Upper lobe of right lung (tissue), 1 donor: ENCODE results near the gene DHX32. TPM values are rescaled to one million over a fixed set of nuclear protein-coding genes. Genes with fewer than 3 reads are reported as not detected.
"Not testable (repeated sequence)": the region's sequence is repeated elsewhere in the genome, so short reads cannot be mapped to it uniquely, and the experiment has no call there.

ENCODE experiments used
- ATAC-seq: fragments of 200-7000 bp; cut with Tn5 transposase; one replicate; pipeline ENCODE4 v1.9.1; 2020; ENCODE audit warnings: mild to moderate bottlenecking, moderate library complexity
- DNase-seq: peaks from one replicate; pipeline ENCODE4 v3.0.0-alpha.2; 2020
- H3K27ac ChIP-seq: fragments of 200-600 bp; one replicate; pipeline ENCODE4 v1.8.0; 2022
- H3K27me3 ChIP-seq: fragments of 200-600 bp; one replicate; pipeline ENCODE4 v1.8.0; 2022; ENCODE audit warnings: mild to moderate bottlenecking
- H3K36me3 ChIP-seq: fragments of 200-600 bp; one replicate; pipeline ENCODE4 v1.8.0; 2022
- H3K4me1 ChIP-seq: fragments of 200-600 bp; one replicate; pipeline ENCODE4 v1.8.0; 2022
- H3K4me3 ChIP-seq: fragments of 200-600 bp; one replicate; pipeline ENCODE4 v1.8.0; 2022; ENCODE audit warnings: mild to moderate bottlenecking
- H3K9me3 ChIP-seq: fragments of 200-600 bp; one replicate; pipeline ENCODE4 v1.8.0; 2022
- intact Hi-C: fragments of 100-400 bp; cut with DNase I; formaldehyde crosslinking; loops from one replicate; pipeline ENCODE4 v1.11.0; 2022
- total RNA-seq: library from RNA; stranded (reverse); fragmentation: NEBNext Ultra II Directional; extraction: Animal tissue kit (Norgen Biotek cat#: 25700); gene quantifications from one replicate; pipeline ENCODE4 v1.2.1, GENCODE V29; 2021
- donor health status: DM: no; HTN: yes; CAD: no; lungs with severe emphysema.

DHX32 gene
- total RNA-seq, 1 donor from 2014 or later = 35.1 TPM

DNA sequence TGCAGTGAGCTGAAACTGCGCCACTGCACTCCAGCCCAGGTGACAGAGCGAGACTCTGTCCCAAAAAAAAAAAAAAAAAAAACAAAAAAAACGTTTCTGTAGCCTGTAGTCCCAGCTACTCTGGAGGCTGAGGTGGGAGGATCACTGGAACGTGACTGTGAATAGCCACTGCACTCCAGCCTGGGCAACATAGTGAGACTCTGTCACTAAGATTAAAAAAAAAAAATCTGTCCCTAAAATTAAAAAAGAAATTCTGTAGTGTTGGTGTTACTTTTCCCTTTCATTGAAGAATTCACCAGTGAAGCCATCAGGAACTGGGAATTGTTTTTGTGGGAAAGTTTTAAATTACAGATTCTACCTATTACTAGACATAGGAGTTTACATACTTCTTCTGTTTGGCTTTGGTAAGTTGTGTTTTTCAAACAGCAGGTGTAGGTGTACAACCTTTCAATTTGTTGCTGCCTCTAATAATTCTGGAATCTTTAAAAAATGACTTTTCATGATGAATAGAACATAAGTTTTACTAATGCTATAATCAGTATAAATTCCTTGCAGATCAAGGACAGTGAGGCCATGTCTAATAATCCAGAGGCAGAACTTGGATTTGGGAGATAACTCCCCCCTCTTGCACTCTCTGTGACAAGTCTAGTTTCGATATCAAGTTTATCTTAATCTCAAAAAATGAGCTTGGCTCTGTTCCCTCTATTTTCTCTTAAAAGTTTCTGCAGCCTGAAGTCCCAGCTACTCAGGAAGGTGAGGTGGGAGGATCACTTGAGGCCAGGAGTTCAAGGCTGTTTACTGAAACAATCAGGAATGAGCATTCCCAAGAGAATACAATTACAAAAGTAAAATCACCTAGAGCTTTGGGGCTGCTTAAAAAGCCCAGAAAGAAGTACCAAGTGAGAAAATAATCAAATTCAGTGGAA lies 24.2 kb upstream of the DHX32 start:
- intact Hi-C loops, H3K4me1 ChIP-seq, H3K9me3 ChIP-seq, H3K27me3 ChIP-seq, H3K4me3 ChIP-seq, H3K27ac ChIP-seq, DNase-seq, H3K36me3 ChIP-seq: not testable (repeated sequence)
- peak; percentile 31 for ATAC-seq

DNA sequence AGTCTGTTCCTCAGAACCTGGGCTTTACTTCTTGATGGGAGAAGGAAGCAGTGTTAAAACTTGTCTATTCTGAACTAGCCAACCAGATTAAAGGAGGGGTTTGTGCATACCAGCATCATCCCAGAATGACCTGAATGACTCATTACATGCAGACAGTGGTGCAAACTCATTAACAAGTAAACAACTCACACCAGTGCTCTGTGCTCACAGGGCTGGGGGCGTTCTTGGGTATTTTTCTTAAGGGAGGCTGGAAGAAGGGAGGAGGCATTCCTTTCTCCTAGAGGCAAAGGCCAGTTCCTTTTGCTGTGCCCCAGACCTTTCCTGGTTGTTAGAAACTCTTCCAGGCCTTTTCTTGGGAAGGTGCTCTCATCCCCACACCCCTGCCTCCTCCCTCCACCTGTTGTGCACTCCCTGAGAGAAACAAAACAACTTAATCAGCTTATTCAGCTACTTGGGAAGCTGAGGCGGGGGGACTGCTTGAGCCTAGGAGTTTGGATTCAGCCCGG lies 22.1 kb upstream of the DHX32 start:
- ATAC-seq, H3K27me3 ChIP-seq, H3K27ac ChIP-seq, H3K4me3 ChIP-seq, intact Hi-C loops, H3K4me1 ChIP-seq, H3K9me3 ChIP-seq, DNase-seq, H3K36me3 ChIP-seq: not testable (repeated sequence)

DNA sequence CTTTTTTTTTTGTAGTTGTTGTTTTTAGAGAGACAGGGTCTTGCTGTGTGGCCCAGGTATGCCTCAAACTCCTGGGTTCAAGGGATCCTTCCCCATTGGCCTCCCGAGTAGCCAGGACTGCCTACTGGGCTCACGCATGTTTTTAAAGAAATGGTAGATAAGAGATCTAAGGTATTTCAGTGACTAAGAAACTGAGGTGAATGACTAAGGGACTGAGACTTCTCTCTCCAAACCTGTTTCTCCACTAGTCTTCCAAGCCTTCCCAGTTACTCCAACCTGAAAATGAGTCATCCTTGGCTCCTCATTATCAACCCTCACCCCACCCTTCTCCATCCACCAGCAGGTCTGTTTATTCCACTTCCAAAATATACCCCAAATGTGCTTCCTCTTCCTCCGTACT lies 19.9 kb upstream of the DHX32 start:
- H3K9me3 ChIP-seq, ATAC-seq, H3K4me1 ChIP-seq, intact Hi-C loops, H3K36me3 ChIP-seq, H3K27me3 ChIP-seq, DNase-seq, H3K27ac ChIP-seq, H3K4me3 ChIP-seq: not testable (repeated sequence)

DNA sequence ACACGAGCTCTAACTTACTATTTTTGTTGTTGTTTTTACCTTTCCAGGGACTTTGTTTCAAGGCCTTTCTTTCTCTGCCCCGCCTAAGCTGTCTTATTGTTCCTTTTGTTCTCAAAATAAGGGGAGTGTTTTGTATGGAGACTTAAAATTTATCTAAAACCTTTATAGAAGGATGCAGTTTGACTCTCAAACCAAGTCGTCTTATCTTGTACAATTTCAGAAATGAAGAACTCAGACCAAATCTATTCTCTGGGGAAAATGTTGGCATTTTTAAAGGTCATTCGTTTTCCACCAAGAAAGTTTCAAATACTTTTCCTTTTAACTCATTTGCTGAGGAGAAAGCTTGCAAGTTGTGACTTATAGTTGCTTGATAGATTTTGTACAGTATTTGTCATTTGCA lies 16.2 kb upstream of the DHX32 start:
- H3K27me3 ChIP-seq, H3K27ac ChIP-seq, H3K36me3 ChIP-seq, DNase-seq, H3K9me3 ChIP-seq, ATAC-seq, intact Hi-C loops, H3K4me1 ChIP-seq: not testable (repeated sequence)
- peak overlapping the region; percentile 72 for H3K4me3 ChIP-seq

DNA sequence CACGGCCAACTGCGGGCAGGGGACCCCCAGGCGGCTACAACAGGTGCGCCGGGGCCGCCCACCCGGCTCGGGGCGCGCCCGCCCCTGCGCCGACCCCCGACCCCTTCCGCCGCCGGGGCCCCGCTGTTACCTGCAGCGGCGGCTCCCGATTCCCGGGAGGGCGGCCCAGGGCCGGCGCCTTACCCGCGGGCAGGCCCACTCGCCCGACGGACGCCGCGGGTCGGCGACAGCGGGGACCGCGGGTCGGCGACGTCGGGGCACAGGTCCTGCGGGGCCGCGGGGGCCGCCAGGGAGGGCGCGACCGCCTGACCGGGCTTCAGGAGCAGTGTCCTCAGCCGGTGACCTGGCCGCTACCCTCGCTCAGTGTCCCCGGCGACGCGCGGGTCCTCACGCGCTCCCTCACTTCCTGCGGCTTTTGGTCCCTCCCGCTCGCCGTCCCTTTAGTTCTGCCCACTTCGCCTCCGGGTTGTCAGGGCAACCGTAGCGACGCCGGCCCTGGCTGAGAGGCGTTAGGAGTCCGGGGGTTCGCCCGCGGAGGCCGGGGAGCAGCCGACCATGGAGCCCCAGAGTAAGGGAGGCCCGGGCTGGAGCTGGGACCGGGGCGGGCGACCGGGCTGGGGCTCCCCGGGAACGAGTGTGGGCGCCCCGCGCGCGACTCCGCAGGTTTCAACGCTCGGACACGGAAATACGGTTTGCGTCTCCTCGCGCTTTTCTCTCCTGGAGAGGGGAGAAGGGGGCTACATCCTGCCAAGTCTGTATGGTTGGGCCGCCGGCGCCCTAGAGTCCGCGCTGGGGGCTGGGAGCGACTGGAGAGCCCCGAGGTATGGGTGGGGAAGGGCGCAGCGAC lies 15.2 kb upstream of the DHX32 start, which contains the start of gene FANK1:
FANK1 (plus strand) TSS at position 477 of the 847 bp plus-strand sequence; CDS start at position 556, 79 bp downstream.
- DNase-seq = peak; percentile 95
- H3K27me3 ChIP-seq, H3K9me3 ChIP-seq, H3K4me1 ChIP-seq, intact Hi-C loops, H3K36me3 ChIP-seq: not testable (repeated sequence)
- H3K4me3 ChIP-seq = peak within 1 kb of the TSS; percentile 72
- ATAC-seq = peak; percentile 93
- peak within 1 kb of the TSS; percentile 79 for H3K27ac ChIP-seq

DNA sequence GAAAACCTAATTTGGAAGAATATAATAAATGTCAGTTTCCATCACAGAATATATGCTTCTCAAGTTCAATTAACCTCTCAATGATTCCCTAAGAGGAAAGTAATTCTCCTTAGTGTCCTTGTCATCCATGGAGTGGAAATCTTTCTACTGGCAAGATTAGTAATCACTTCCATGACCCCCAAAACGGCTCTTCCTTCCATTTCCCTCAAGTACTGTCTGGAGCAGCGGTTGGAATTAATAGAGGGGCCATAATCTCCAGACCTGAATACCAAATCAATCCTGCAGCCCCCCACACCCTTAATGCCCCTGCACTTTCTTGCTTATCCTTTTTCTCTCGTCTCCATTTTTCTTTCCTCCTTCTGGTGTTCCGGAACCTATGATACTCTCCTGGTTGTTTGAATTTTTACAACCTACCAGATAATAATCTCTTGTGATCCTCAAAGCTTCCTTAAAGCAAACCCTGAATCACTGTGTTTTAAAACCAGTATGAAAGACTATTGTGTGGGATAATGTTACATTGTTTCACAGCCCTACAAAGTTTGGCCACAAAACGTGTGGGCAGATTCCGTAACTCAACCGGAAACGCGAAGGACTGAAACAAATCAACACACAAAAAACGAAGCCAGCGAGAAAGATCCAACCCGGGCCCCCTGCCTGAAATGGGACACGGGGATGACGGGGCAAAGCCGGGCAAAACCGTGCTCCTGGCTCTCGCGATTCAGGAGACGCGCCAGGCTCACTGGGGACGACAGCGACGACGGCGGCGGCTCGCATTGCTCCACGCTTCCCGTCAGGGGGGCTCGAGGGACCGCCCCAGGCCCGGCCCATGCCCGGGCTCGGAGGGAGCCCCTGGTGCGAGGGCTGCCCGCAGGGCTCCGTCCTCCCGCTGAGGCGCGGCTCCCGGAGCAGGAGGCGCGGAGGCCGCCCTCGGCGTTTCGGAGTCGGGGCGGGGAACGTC lies 14.3 kb upstream of the DHX32 start:
- H3K4me1 ChIP-seq, intact Hi-C loops, H3K36me3 ChIP-seq, H3K9me3 ChIP-seq, H3K27me3 ChIP-seq: not testable (repeated sequence)
- Histone ChIP-seq H3K27ac (peak overlapping the region; percentile 79), H3K4me3 (peak overlapping the region; percentile 72)
- DNase-seq (peak; percentile 86), ATAC-seq (peak; percentile 84)

DNA sequence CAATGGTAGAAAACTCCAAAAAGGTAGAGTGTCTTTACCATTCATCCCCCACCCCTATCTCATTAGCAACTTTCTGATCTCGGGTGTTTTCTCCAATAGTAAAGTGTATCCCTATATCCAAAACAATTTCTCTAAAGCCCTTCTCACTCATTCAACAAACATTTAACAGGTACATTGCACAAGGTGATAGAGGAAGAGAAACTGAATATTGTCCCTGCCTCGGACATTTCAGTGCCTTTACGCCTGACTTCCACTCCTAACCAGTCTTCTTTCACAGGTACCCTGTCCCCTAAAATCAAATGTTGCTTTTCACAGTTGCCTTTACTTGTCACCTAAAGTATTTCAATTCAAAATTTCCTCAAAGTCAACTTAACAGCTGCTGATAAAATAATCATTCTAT lies 13.1 kb upstream of the DHX32 start:
- H3K36me3 ChIP-seq, ATAC-seq, H3K4me3 ChIP-seq, H3K4me1 ChIP-seq, intact Hi-C loops, H3K27me3 ChIP-seq, H3K9me3 ChIP-seq, DNase-seq, H3K27ac ChIP-seq: not testable (repeated sequence)

DNA sequence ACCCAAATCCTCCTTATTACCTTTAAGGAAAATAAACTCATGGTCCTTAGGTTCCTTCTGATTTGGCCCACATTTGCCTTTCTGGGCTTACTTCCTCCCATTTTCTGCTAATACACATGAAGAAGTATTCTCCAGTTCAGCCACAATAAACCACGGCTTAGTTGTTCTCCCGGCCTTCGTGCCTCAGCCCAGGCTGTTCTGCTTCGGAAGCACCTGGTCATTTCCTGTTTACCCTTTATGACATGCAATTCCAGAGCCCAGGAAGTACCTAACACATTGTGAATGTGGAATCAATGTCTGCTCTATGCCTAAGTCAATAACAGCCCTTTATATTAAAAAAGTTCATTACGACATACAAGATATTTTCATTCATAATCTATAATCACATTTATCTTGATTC lies 11.3 kb upstream of the DHX32 start:
- DNase-seq, H3K4me3 ChIP-seq, H3K9me3 ChIP-seq, H3K27ac ChIP-seq, H3K4me1 ChIP-seq, ATAC-seq, H3K27me3 ChIP-seq, H3K36me3 ChIP-seq, intact Hi-C loops: not testable (repeated sequence)

DNA sequence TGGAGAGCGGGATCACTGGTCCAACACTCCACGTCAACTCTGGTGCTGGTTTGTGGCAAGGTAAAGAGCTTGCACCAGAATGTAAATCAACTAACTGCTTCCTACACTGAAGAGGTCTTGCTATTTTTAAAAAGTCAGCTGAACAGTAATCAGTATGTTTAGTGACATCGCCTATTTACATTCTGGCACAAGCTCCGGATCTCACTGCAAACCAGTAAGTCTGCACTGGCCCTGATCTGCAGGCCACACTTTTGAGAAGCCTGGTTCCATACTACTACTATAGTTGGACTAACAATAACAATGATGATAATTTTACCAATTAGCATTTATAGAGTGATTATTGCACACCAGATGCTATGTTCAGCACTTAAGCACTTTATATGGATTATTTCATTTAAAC lies 8.3 kb upstream of the DHX32 start:
- DNase-seq, intact Hi-C loops: not testable (repeated sequence)
- peak; percentile 43 for ATAC-seq

More for the DNA sequence above, 8.3 kb upstream of the DHX32 start:
- not testable (repeated sequence) for H3K27ac ChIP-seq, H3K9me3 ChIP-seq, H3K27me3 ChIP-seq, H3K36me3 ChIP-seq, H3K4me1 ChIP-seq, H3K4me3 ChIP-seq
